ENCODE results near the gene RIT2.

Gene RIT2

GRCh38 chr18:42948831-42949230 lies 166.7 kb downstream of the RIT2 start:
- Histone ChIP-seq H2AFZ (ENCODE audit: low read length) (no peak overlapping the region), H3K9ac (ENCODE audit: low read length) (no peak overlapping the region), H3K79me2 (ENCODE audit: insufficient read depth, low read length) (no peaks in the 10 kb centered on the region), H3F3A (ENCODE audit: insufficient read depth, low read length) (no peaks in the 10 kb centered on the region), H3K4me3 (ENCODE audit: low read depth, low read length, poor library complexity, severe bottlenecking) (no peak overlapping the region), H3K27ac (ENCODE audit: low read depth, low read length, poor library complexity, severe bottlenecking) (no peak overlapping the region), H3K36me3 (ENCODE audit: insufficient read depth, low read length) (no peaks in the 10 kb centered on the region), H4K20me1 (ENCODE audit: insufficient read depth, low read length) (no peaks in the 10 kb centered on the region), H3K4me1 (ENCODE audit: insufficient read depth, low read length, severe bottlenecking) (no peaks in the 10 kb centered on the region), H3K9me3 (ENCODE audit: low read length) (no peaks in the 10 kb centered on the region), H3K4me2 (ENCODE audit: low read length) (no peak overlapping the region), H3K27me3 (ENCODE audit: insufficient read depth, low read length) (no peaks in the 10 kb centered on the region), H3K9me2 (ENCODE audit: low read depth, low read length) (no peaks in the 10 kb centered on the region)
- TF ChIP-seq CTCF (IDR thresholded peaks at IDR 0.05; ENCODE audit: low read length): no peak
- no peak for TF ChIP-seq EZH2 (IDR thresholded peaks at IDR 0.05; ENCODE audit: borderline replicate concordance, low read length)

GRCh38 chr18:42941860-42942259 lies 173.6 kb downstream of the RIT2 start:
- TF ChIP-seq EZH2 (IDR thresholded peaks at IDR 0.05; ENCODE audit: borderline replicate concordance, low read length) (no peak), CTCF (IDR thresholded peaks at IDR 0.05; ENCODE audit: low read length) (no peak)
- Histone ChIP-seq H3K27me3 (ENCODE audit: insufficient read depth, low read length) (no peaks in the 10 kb centered on the region), H3K27ac (ENCODE audit: low read depth, low read length, poor library complexity, severe bottlenecking) (no peak overlapping the region), H3K4me3 (ENCODE audit: low read depth, low read length, poor library complexity, severe bottlenecking) (no peak overlapping the region), H3F3A (ENCODE audit: insufficient read depth, low read length) (no peaks in the 10 kb centered on the region), H3K36me3 (ENCODE audit: insufficient read depth, low read length) (no peaks in the 10 kb centered on the region), H3K4me1 (ENCODE audit: insufficient read depth, low read length, severe bottlenecking) (no peaks in the 10 kb centered on the region), H2AFZ (ENCODE audit: low read length) (no peak overlapping the region), H3K9me3 (ENCODE audit: low read length) (no peaks in the 10 kb centered on the region), H3K9me2 (ENCODE audit: low read depth, low read length) (no peaks in the 10 kb centered on the region), H4K20me1 (ENCODE audit: insufficient read depth, low read length) (no peaks in the 10 kb centered on the region), H3K9ac (ENCODE audit: low read length) (no peak overlapping the region), H3K4me2 (ENCODE audit: low read length) (no peak overlapping the region), H3K79me2 (ENCODE audit: insufficient read depth, low read length) (no peaks in the 10 kb centered on the region)

GRCh38 chr18:42941021-42941420 lies 174.5 kb downstream of the RIT2 start:
- no peaks in the 10 kb centered on the region for H4K20me1 ChIP-seq (ENCODE audit: insufficient read depth, low read length)
- H3K9me3 ChIP-seq (ENCODE audit: low read length): no peaks in the 10 kb centered on the region
- H3K9me2 ChIP-seq (ENCODE audit: low read depth, low read length): no peaks in the 10 kb centered on the region
- no peaks in the 10 kb centered on the region for H3K79me2 ChIP-seq (ENCODE audit: insufficient read depth, low read length)
- no peaks in the 10 kb centered on the region for H3F3A ChIP-seq (ENCODE audit: insufficient read depth, low read length)
- no peak overlapping the region for H3K27ac ChIP-seq (ENCODE audit: low read depth, low read length, poor library complexity, severe bottlenecking)
- no peaks in the 10 kb centered on the region for H3K4me1 ChIP-seq (ENCODE audit: insufficient read depth, low read length, severe bottlenecking)
- H2AFZ ChIP-seq (ENCODE audit: low read length): no peak overlapping the region
- H3K27me3 ChIP-seq (ENCODE audit: insufficient read depth, low read length): no peaks in the 10 kb centered on the region
- H3K4me3 ChIP-seq (ENCODE audit: low read depth, low read length, poor library complexity, severe bottlenecking): no peak overlapping the region
- H3K9ac ChIP-seq (ENCODE audit: low read length): no peak overlapping the region
- no peaks in the 10 kb centered on the region for H3K36me3 ChIP-seq (ENCODE audit: insufficient read depth, low read length)
- H3K4me2 ChIP-seq (ENCODE audit: low read length): no peak overlapping the region
- TF ChIP-seq CTCF (IDR thresholded peaks at IDR 0.05; ENCODE audit: low read length) (no peak), EZH2 (IDR thresholded peaks at IDR 0.05; ENCODE audit: borderline replicate concordance, low read length) (no peak)

Data from OCI-LY1 (cell line).